Spleen (tissue), 11 donors: ENCODE measurements around the gene HS6ST2. TPM values are rescaled to one million over a fixed set of nuclear protein-coding genes. Genes with fewer than 3 reads are reported as not detected.

Experiments used
- DNase-seq: peaks from one replicate; pipeline ENCODE4 v3.0.0-alpha.2; 2020
- H3K27ac ChIP-seq, 8 donors: fragments of 200-600 bp; sonication (generic) in 7 of 8; 1 replicate in 4 of 8; 2 replicates in 4 of 8; pipeline versions ENCODE4 v1.5.0 to v1.8.0; 2016 to 2021; ENCODE audit warnings: inconsistent platforms in 4 of 8, mild to moderate bottlenecking in 4 of 8, moderate library complexity in 1 of 8
- H3K27me3 ChIP-seq, 7 donors: fragments of 200-600 bp; sonication (generic) in 6 of 7; replicated peaks in 1 of 7; 1 replicate in 4 of 7; 2 replicates in 3 of 7; pipeline versions ENCODE4 v1.5.0 to v1.8.0; 2016 to 2021; ENCODE audit warnings: inconsistent platforms in 3 of 7, mild to moderate bottlenecking in 1 of 7
- H3K36me3 ChIP-seq, 6 donors: fragments of 200-600 bp; sonication (generic) in 5 of 6; 1 replicate in 4 of 6; 2 replicates in 2 of 6; pipeline versions ENCODE4 v1.5.0 to v1.8.0; 2016 to 2021; ENCODE audit warnings: inconsistent platforms in 2 of 6
- H3K4me1 ChIP-seq, 6 donors: fragments of 200-600 bp; sonication (generic) in 5 of 6; 1 replicate in 3 of 6; 2 replicates in 3 of 6; pipeline versions ENCODE4 v1.5.0 to v1.8.0; 2016 to 2021; ENCODE audit warnings: inconsistent platforms in 3 of 6
- H3K4me3 ChIP-seq, 8 donors: fragments of 200-600 bp; sonication (generic) in 7 of 8; 1 replicate in 4 of 8; 2 replicates in 4 of 8; pipeline versions ENCODE4 v1.5.0 to v1.8.0; 2016 to 2021; ENCODE audit warnings: inconsistent platforms in 4 of 8, mild to moderate bottlenecking in 4 of 8, moderate library complexity in 2 of 8
- H3K9me3 ChIP-seq, 8 donors: fragments of 200-600 bp; sonication (generic) in 7 of 8; 1 replicate in 4 of 8; 2 replicates in 4 of 8; pipeline versions ENCODE4 v1.5.0 to v1.8.0; 2016 to 2021; ENCODE audit warnings: inconsistent platforms in 4 of 8
- CTCF ChIP-seq, 11 experiments: fragments of 200-600 bp in 7 of 11; fragments of 450-650 bp in 4 of 11; sonication (generic) in 4 of 11; IDR thresholded peaks in 8 of 11; conservative IDR thresholded peaks in 3 of 11; 1 replicate in 7 of 11; 2 replicates in 4 of 11; pipeline versions ENCODE4 v1.4.0 to v1.8.0; 2016 to 2021; ENCODE audit warnings: antibody characterized with exemption in 11 of 11, inconsistent platforms in 4 of 11, mild to moderate bottlenecking in 1 of 11
- POLR2A ChIP-seq, 3 donors: fragments of 450-650 bp; IDR thresholded peaks; one replicate each; pipeline ENCODE4 v1.5.1; 2017; ENCODE audit warnings: antibody characterized with exemption in 3 of 3, mild to moderate bottlenecking in 1 of 3
- POLR2AphosphoS5 ChIP-seq, 3 donors: sonication (generic); formaldehyde crosslinking; IDR thresholded peaks; one replicate each; pipeline ENCODE4 v1.5.1; 2017; ENCODE audit warnings: antibody characterized with exemption in 3 of 3
- WGBS, 5 donors: extraction: QIAGEN DNeasy Blood & Tissue Kit in 3 of 5; methylation state at CpG; one replicate each; pipeline versions ENCODE4 v1.1.5 to v1.1.7; 2013 to 2018; 5-methylcytosine and 5-hydroxymethylcytosine counted together
- intact Hi-C: fragments of 100-400 bp; cut with DNase I; formaldehyde crosslinking; loops from one replicate; pipeline ENCODE4 v1.15.0; 2023; ENCODE audit warnings: low total_unique reads
- polyA plus RNA-seq, 3 donors: library from polyadenylated mRNA; stranded (reverse); fragments of 200-250 nt; gene quantifications; one replicate each; pipeline ENCODE4 v1.2.1, GENCODE V29; 2013
- total RNA-seq, 7 donors: library from RNA; depleted of rRNA in 3 of 7; stranded (reverse); fragments of >200 nt in 3 of 7; fragmentation: NEBNext Ultra II Directional in 4 of 7; extraction: Animal tissue kit (Norgen Biotek cat#: 25700) in 4 of 7; gene quantifications; one replicate each; pipeline versions ENCODE4 v1.1.0 to v1.2.1, GENCODE V29; 2016 to 2021
- donor health status: healthy with polysubstance abuse.
- donor health status: DM: no; HTN: no; CAD: no; lungs with moderate emphysema.
- donor health status: DM: no; HTN: no; CAD: no.
- donor health status: Bipolar disorder and iron deficiency.
- donor health status: healthy.
- donor health status: DM: no; HTN: no; CAD: no.
- donor health status: DM: yes; HTN: yes; CAD: no.

HS6ST2 gene
- total and polyA plus RNA-seq, 10 donors, result 0.02 to 0.20 (median 0.09) TPM; not detected in 7

DNA sequence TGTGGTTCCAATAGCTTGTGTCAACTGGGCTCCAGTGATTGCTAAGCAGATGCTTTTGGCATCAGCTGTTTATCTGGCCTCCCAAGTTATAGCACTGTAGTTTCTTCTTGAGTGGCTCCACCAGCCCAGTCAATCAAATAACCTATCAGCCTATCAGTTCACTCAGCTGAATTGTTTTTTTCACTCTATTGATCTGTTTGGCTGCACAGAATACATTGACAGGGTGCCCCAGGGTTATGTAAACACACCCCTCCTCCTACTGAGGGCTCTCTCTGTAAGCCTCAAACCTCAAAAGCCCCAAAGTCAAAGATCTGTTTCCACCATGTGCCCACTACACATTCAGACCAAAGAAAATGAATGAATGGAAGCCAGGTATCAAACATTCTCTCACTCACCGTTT is 214.0 kb downstream of the HS6ST2 start:
- DNase-seq, result no peak
- intact Hi-C loops, result no loop called here
- Histone ChIP-seq H3K27me3 (peaks cover 0 to 29% (median 0%) of the 10 kb centered on the region in 7 donors), H3K4me1 (no peaks in the 10 kb centered on the region), H3K9me3 (no peaks in the 10 kb centered on the region), H3K36me3 (no peaks in the 10 kb centered on the region), H3K27ac (no peak overlapping the region), H3K4me3 (no peak overlapping the region)
- WGBS, 5 donors, result 4 to 63% (median 41%) methylated on average over 1 of the region's 1 CpG
- TF ChIP-seq POLR2AphosphoS5 (IDR thresholded peaks at IDR 0.05) (no peak), POLR2A (IDR thresholded peaks at IDR 0.05) (no peak), CTCF (IDR thresholded peaks at IDR 0.05 in 8 of 11, conservative IDR thresholded peaks at IDR 0.05 in 3 of 11) (no peak)

GRCh38 chrX:132743086-132743485 is 215.3 kb downstream of the HS6ST2 start:
- H3K36me3 ChIP-seq, result no peaks in the 10 kb centered on the region
- H3K27me3 ChIP-seq, result peaks cover 0 to 27% (median 0%) of the 10 kb centered on the region in 7 donors
- no peak overlapping the region for H3K4me3 ChIP-seq
- H3K9me3 ChIP-seq, result no peaks in the 10 kb centered on the region
- TF ChIP-seq POLR2AphosphoS5 (IDR thresholded peaks at IDR 0.05) (no peak), POLR2A (IDR thresholded peaks at IDR 0.05) (no peak), CTCF (IDR thresholded peaks at IDR 0.05 in 8 of 11, conservative IDR thresholded peaks at IDR 0.05 in 3 of 11) (no peak)
- intact Hi-C loops, result no loop called here
- no peak for DNase-seq
- 66 to 94% (median 85%) methylated on average over 3 of the region's 3 CpGs for WGBS, 5 donors
- H3K27ac ChIP-seq, result no peak overlapping the region
- peaks cover 0 to 2% (median 0%) of the 10 kb centered on the region in 6 donors for H3K4me1 ChIP-seq

DNA sequence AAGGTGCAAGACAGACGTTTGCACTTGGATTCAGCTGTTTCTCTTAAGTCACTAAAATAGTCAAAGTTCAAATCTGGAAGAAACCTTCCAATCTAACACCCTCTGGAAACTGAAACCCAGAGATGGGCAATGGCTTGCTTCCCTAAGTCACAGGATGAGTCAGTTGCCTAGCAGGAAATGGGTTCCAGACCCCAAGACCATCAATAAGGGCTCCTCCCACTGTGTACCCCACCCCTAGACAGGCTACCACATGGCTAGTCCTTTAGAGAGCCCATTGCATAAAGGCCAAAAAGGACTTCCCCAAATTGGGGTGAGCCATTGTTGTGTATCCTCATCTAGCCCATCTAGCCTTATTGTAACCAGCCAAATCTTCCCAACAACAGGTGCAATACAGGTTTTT is 216.2 kb downstream of the HS6ST2 start:
- WGBS, 5 donors, result 0 to 25% (median 18%) methylated on average over 1 of the region's 1 CpG
- H3K27ac ChIP-seq, result no peak overlapping the region
- no peak for TF ChIP-seq CTCF (IDR thresholded peaks at IDR 0.05 in 8 of 11, conservative IDR thresholded peaks at IDR 0.05 in 3 of 11)
- TF ChIP-seq POLR2A (IDR thresholded peaks at IDR 0.05), result no peak
- no peak for TF ChIP-seq POLR2AphosphoS5 (IDR thresholded peaks at IDR 0.05)
- H3K4me1 ChIP-seq, result peaks cover 0 to 3% (median 0%) of the 10 kb centered on the region in 6 donors
- H3K4me3 ChIP-seq, result no peak overlapping the region
- H3K9me3 ChIP-seq, result no peaks in the 10 kb centered on the region
- intact Hi-C loops, result no loop called here
- no peaks in the 10 kb centered on the region for H3K36me3 ChIP-seq
- no peak for DNase-seq
- peaks cover 0 to 27% (median 0%) of the 10 kb centered on the region in 7 donors for H3K27me3 ChIP-seq

- no peak for TF ChIP-seq CTCF (IDR thresholded peaks at IDR 0.05 in 8 of 11, conservative IDR thresholded peaks at IDR 0.05 in 3 of 11)
- TF ChIP-seq POLR2AphosphoS5 (IDR thresholded peaks at IDR 0.05), result no peak
- TF ChIP-seq POLR2A (IDR thresholded peaks at IDR 0.05), result no peak
- Histone ChIP-seq H3K27ac (no peak overlapping the region), H3K27me3 (peaks cover 0 to 27% (median 0%) of the 10 kb centered on the region in 7 donors), H3K4me1 (peaks cover 0 to 3% (median 0%) of the 10 kb centered on the region in 6 donors), H3K4me3 (no peak overlapping the region), H3K36me3 (no peaks in the 10 kb centered on the region), H3K9me3 (no peaks in the 10 kb centered on the region)
- no peak for DNase-seq
- intact Hi-C loops, result no loop called here
- WGBS, 5 donors, result 58 to 84% (median 77%) methylated on average over 2 of the region's 2 CpGs
Measured at GRCh38 chrX:132741689-132742088, 216.7 kb downstream of the HS6ST2 start.
